Activated CD8-positive, alpha-beta memory T cell treated with anti-CD3 and anti-CD28 coated beads, Interleukin-2, amount 50 U/mL, for 1 hour (primary cell): ENCODE data around the gene CFH.
"Not testable (repeated sequence)": the region's sequence is repeated elsewhere in the genome, so short reads cannot be mapped to it uniquely, and the experiment has no call there.

ENCODE experiments used
- DNase-seq: peaks from one replicate; pipeline ENCODE4 v3.0.0-alpha.2; 2020; ENCODE audit errors: extremely low read depth

CFH gene

DNA sequence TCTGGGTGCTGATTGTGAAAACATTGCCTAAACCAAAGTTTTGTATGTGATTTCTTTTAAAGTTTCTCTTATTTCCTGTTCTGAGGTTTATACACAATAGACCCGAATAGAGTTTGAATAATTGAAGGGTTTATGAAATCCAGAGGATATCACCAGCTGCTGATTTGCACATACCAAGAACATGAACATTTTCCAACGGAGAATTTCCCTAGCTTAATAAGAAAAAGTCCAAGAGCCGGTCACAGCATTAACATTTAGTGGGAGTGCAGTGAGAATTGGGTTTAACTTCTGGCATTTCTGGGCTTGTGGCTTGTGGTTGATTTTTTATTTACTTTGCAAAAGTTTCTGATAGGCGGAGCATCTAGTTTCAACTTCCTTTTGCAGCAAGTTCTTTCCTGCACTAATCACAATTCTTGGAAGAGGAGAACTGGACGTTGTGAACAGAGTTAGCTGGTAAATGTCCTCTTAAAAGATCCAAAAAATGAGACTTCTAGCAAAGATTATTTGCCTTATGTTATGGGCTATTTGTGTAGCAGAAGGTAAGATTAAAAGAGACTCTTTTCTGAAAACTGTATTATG is at the start of gene CFH:
Gene CFH (plus strand): TSS at position 407 of the 579 bp plus-strand sequence. CDS start 75 bp downstream, at position 482.
- DNase-seq = no peak

DNA sequence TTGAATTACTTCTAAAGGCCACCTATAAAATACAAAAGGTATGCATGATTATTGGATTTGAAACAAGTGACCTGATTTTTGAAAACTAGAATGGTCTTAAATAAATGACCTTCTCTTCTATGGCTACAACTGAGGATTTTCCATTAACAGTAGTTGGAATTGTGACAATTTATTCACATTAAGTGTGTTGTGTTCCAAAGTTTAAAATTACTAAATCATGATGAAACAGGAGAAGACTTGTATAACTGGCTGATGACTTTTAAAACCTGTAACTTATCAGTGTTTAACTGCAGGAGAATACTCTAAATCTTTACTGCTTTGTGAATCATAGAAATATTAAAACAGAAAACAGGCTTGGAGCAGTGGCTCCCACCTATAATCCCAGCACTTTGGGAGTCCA is 48.2 kb upstream of the CFH start:
- DNase-seq = no peak

- DNase-seq = no peak
These were observed 43.9 kb upstream of the CFH start for GRCh38 chr1:196607981-196608380.

GRCh38 chr1:196608390-196609369 is 43.2 kb upstream of the CFH start, which contains the start of gene KCNT2:
Gene KCNT2, minus strand, starts transcription at chr1:196608440. Its CDS starts 131 bp downstream, at chr1:196608309.
- DNase-seq = no peak

GRCh38 chr1:196609370-196609737 is 42.5 kb upstream of the CFH start:
- DNase-seq = no peak

DNA sequence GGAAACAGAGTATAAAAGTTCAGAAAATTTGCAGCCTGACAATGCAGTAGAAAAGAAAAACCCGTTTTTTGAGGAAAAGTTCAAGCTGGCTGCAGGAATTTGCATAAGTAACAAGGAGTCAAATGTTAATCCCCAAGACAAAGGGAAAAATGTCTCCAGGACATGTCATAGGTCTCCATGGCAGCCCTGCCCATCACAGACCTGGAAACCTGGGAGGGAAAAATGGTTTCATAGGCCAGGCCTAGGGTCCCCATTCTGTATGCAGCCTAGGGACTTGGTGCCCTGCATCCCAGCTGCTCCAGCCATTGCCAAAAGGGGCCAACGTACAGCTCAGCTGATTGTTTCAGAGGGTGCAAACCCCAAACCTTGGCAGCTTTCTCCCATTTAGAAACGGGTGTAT is 40.0 kb upstream of the CFH start:
- no peak for DNase-seq

GRCh38 chr1:196619721-196620120 is 32.1 kb upstream of the CFH start:
- no peak for DNase-seq

DNA sequence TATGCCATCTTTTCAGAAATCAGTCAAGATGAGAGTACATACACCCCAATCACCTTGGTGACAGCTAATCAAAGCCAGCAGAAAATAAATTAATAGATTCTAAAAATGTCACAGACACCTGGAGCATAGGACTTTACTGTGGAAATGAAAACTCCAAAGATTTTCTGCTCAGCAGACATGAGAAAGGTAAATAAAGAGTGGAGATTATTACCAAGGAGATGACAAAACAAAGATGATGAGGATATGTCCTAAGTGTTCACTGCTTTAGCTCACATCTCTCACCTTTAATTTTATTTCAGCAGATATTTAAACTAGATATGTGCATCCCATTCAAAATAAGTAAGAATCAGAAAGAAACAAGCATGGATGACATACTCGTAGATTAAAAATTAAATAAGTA is 28.8 kb upstream of the CFH start:
- DNase-seq = no peak

- no peak for DNase-seq
These were observed 23.0 kb upstream of the CFH start for GRCh38 chr1:196628838-196629237.

- no peak for DNase-seq
These were observed 14.2 kb upstream of the CFH start for GRCh38 chr1:196637606-196638005.

DNA sequence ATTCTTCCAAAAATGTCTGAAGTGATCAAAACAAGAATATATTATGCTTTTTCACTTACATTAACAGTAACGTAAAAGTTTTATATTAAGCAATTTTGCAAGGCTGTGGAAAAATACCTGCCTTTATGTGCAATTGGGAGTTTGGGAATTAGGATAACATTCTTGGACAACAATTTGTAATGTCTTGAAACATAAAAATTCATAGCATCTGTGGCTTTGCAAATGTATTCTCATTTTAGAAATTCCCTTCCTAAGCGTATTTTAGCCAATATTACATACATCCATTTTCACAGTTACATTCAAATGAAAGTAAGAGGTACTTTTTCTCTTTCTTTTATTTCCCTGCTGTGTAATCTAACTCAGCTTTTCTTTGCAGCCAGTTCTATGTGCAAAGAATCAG is 13.4 kb upstream of the CFH start:
- no peak for DNase-seq

GRCh38 chr1:196639291-196639690 is 12.6 kb upstream of the CFH start:
- DNase-seq = not testable (repeated sequence)

DNA sequence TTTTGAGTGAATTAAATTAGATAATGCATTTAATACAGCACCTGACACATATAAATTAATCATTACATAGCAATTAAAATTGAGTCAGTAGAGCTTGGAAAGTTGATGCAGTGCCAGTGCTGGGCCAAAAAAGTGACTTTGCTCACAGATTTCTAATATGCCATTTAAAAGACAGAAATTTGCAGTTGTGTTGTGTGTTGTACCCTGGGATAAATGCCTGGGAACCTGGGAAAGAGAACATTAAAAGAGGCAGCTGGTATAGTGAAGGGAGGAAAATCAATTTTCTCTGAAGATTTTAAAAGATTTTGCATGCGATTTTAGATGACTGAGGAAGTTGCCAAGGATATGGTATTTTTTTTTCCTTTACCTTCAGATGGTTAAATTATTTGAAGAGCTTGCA is 10.9 kb upstream of the CFH start:
- DNase-seq = no peak

DNA sequence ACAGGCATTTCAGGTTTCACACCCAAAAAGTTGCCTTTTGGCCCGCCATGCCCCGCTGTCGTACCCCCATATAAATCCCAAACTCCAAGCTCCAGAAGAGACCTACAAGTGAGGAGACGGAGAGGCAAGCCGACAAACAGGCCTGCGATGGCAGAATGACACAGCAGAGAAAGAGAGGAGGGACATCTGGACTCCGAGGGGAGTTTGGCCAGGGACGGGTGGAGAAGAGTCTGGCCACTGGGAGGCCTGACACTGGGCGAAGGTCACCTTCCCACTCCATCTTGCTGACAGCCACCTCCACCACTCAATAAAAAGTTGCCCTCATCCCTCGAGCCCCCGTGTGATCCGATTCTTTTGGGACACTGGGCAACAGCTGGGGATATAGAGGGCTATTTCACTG is 1.9 kb upstream of the CFH start:
- no peak for DNase-seq

DNA sequence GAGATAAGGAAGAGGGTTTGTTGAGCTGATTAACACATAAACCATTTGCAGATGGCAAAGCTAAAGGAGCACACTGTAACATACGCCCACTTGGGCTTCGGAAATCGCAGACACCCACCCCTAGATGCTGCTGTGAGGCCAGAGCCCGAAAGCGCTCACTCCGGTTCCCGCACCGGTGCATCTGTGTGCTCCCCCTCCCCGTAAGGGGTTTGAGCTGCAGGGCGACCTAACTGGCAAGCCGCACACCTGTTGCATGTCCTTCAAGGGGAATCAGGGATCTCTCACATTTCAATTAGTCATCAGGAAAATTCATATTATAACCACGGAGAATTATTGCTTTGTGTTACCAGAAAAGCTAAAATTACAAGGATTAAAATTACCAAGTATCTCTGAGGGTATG is 1.4 kb upstream of the CFH start:
- no peak for DNase-seq

GRCh38 chr1:196651079-196651478 is 764 bp upstream of the CFH start:
- no peak for DNase-seq

DNA sequence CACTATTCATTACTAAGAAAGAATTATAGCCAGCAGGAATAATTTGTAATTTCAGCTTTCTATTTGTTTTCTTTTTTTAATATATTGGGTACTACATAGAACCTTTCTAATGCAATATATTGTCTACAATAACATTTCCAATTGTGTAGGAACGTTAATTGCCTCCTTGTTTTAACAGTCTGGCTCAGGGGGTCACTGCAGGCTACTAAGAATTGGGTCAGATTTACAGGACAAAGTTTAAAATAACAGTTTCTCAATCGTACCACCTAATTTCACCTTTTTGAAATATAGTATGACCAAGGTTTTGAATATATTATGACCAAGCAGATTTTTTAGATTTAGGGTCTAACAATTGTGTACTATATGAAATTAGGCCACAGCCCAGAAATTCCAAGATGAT is 2.4 kb downstream of the CFH start:
- no peak for DNase-seq

DNA sequence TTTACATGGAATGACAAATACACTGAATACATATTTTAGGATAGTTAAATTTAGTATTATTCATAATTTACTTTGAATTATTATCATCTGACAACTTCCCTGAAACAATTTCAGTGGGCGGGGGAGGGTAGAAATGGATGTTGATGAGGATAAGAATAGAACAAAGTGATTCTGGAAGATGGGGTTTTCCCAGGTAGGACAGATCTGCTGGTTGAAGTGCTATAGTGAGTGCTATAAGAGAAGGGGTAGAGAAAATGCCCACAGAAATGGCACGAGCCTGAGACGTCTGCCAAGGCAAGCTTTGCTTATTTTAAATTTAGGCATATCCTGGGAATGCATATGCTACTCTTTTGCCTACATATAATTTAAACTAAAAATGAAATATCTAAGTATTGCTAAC is 3.2 kb downstream of the CFH start:
- no peak for DNase-seq

GRCh38 chr1:196655494-196655893 is 3.7 kb downstream of the CFH start:
- DNase-seq = no peak

GRCh38 chr1:196659471-196659870 is 7.6 kb downstream of the CFH start:
- DNase-seq = no peak

DNA sequence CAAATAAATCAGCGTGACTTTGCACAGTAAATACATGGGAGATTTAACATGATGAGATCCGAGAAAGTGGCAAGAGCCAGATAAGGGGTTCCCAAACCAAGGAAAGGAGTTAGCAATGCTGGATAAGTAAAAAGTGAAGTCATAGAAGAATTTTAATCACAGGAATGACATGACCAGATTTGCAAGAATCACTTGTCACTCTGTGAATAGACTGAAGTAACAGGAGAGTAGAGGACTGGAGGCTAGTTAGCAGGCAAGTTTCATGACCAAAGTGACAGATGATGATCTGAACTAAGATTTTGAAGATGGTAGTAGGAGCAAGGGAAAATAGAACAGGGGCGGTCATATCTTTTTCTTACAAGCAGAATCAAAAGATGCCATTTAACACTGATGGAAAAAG is 8.4 kb downstream of the CFH start:
- no peak for DNase-seq

GRCh38 chr1:196660852-196661251 is 9.0 kb downstream of the CFH start:
- no peak for DNase-seq

- no peak for DNase-seq
These were observed 9.5 kb downstream of the CFH start for GRCh38 chr1:196661345-196661744.
